A549 (cell line): ENCODE data around the gene ZIC1.

Experiments used
- CHD2 ChIP-seq: fragments of 150-350 bp; IDR thresholded peaks from 2 replicates; pipeline ENCODE4 v1.6.1; 2014; ENCODE audit warnings: low read length; ENCODE audit not compliant: partially characterized antibody
- CTCF ChIP-seq: fragments of >200 bp; sonication (Bioruptor Twin); formaldehyde crosslinking; IDR thresholded peaks from 3 replicates; pipeline ENCODE4 v1.5.1; 2016
- EP300 ChIP-seq, 2 experiments: fragments of >200 bp; sonication (Bioruptor Twin); formaldehyde crosslinking; IDR thresholded peaks; 2 replicates in 1 of 2; 3 replicates in 1 of 2; pipeline ENCODE4 v1.6.1; 2016 to 2017
- HDAC2 ChIP-seq: fragments of 200-600 bp; sonication (generic); IDR thresholded peaks from 2 replicates; pipeline ENCODE4 v1.6.1; 2016
- HMGXB4 ChIP-seq: fragments of 250-450 bp; sonication (Bioruptor Pico); IDR thresholded peaks from 2 replicates; pipeline ENCODE4 v1.5.0; 2021; ENCODE audit warnings: mild to moderate bottlenecking, moderate library complexity, borderline replicate concordance
- NR3C1 ChIP-seq: fragments of >200 bp; sonication (Bioruptor Twin); formaldehyde crosslinking; IDR thresholded peaks from 3 replicates; pipeline ENCODE4 v1.6.1; 2017
- PBX3 ChIP-seq: IDR thresholded peaks from 2 replicates; pipeline ENCODE4 v1.6.1; 2012
- POLR2A ChIP-seq: IDR thresholded peaks from 2 replicates; pipeline ENCODE4 v1.6.1; 2012; ENCODE audit warnings: mild to moderate bottlenecking, low read length
- REST ChIP-seq: fragments of 200-600 bp; sonication (generic); IDR thresholded peaks from 2 replicates; pipeline ENCODE4 v1.6.1; 2016; ENCODE audit warnings: antibody characterized with exemption, mild to moderate bottlenecking, moderate library complexity
- RFX5 ChIP-seq: fragments of 450-650 bp; IDR thresholded peaks from 2 replicates; pipeline ENCODE4 v1.7.1; 2014; ENCODE audit warnings: antibody characterized with exemption, mild to moderate bottlenecking, moderate library complexity

GRCh38 chr3:147418808-147419701, 9.9 kb downstream of the ZIC1 start:
- TF ChIP-seq NR3C1 (no peak), HMGXB4 (CRISPR knock-in tag) (no peak), CTCF (no peak), POLR2A (no peak), HDAC2 (no peak), RFX5 (no peak), CHD2 (no peak), PBX3 (no peak), REST (no peak), EP300 (IDR thresholded peaks at IDR 0.05) (no peak)
